Prostate gland (tissue), 2 donors: Measurements from ENCODE around the gene PLA2G4E.

ENCODE experiments used
- CTCF ChIP-seq, 4 experiments: fragments of 200-600 bp in 2 of 4; fragments of 450-650 bp in 2 of 4; sonication (generic) in 2 of 4; IDR thresholded peaks; 1 replicate in 3 of 4; 2 replicates in 1 of 4; pipeline ENCODE4 v1.5.1; 2016 to 2019; ENCODE audit warnings: antibody characterized with exemption in 4 of 4, mild to moderate bottlenecking in 2 of 4, moderate library complexity in 2 of 4
- POLR2A ChIP-seq: fragments of 450-650 bp; IDR thresholded peaks from one replicate; pipeline ENCODE4 v1.6.1; 2016; ENCODE audit warnings: antibody characterized with exemption, mild to moderate bottlenecking
- POLR2AphosphoS5 ChIP-seq: sonication (generic); formaldehyde crosslinking; IDR thresholded peaks from one replicate; pipeline ENCODE4 v1.6.1; 2017; ENCODE audit warnings: antibody characterized with exemption

GRCh38 chr15:41932101-41932500, 88.7 kb downstream of the PLA2G4E start:
- TF ChIP-seq CTCF (IDR thresholded peaks at IDR 0.05) (no peak), POLR2AphosphoS5 (no peak), POLR2A (no peak)
